ENCODE data around the gene HIGD1B.

Gene HIGD1B

GRCh38 chr17:44878627-44879221 is 31.0 kb downstream of the HIGD1B start:
- DNase-seq (ENCODE audit: low read depth in 2 of 2) = no peak

- DNase-seq (ENCODE audit: low read depth in 2 of 2) = no peak
These were observed 31.7 kb downstream of the HIGD1B start for GRCh38 chr17:44879376-44879775.

GRCh38 chr17:44880062-44880461 is 32.4 kb downstream of the HIGD1B start:
- DNase-seq (ENCODE audit: low read depth in 2 of 2) = no peak

DNA sequence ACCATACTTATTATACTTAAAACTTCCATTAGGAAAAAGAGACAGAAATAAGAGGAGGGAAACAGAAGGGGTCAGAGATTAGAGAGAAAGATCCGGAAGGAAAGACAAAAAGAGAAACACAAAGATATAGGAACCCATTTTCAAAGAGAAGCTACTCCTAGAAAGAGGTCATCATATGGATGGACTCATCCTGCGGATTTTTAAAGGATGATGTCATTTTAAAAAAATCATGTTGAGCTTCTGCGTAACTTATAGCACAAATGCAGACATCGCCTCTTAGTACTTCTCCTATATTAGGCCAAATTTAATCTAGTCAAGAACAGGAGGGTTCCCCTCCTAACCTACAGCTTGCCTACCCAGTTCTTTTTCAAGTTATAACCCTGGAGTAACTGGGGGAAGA is 33.5 kb downstream of the HIGD1B start:
- no peak for DNase-seq (ENCODE audit: low read depth in 2 of 2)

DNA sequence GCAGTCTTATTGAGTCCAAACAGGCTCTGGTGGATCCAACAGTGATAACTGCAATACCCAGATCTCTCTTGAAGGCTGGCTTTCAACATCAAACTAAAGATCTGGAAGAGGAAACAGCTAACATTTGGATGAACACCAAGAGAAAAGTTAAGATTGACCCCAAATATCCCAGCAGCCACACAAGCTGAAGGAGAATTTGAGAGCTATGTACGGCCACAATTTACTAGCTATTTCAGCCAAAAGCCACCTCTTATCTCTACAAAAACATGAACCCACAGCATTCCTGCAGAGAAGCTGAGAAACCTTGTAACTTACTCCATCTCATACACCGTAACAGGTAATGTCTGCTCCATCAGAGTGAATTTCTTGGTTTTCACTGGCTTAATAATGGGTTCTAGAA is 37.3 kb downstream of the HIGD1B start:
- no peak for DNase-seq (ENCODE audit: low read depth in 2 of 2)

DNA sequence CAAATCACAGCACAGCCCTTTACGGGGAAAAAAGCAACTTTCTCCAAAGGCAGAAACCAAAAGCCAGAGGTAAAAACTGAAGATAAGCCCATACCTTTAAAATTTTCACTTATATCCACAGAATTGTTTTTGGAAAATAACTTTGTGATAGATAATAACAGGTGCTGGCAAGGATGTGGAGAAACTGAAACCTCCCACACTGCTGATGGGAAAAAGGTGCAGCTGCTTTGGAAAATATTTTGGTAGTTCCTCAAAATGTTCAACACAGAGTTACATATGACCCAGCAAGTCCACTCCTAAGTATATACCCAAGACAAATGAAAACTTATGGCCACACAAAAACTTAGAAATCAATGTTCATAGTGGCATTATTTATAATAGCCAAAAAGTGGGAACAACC is 39.3 kb downstream of the HIGD1B start:
- DNase-seq (ENCODE audit: low read depth in 2 of 2) = no peak

DNA sequence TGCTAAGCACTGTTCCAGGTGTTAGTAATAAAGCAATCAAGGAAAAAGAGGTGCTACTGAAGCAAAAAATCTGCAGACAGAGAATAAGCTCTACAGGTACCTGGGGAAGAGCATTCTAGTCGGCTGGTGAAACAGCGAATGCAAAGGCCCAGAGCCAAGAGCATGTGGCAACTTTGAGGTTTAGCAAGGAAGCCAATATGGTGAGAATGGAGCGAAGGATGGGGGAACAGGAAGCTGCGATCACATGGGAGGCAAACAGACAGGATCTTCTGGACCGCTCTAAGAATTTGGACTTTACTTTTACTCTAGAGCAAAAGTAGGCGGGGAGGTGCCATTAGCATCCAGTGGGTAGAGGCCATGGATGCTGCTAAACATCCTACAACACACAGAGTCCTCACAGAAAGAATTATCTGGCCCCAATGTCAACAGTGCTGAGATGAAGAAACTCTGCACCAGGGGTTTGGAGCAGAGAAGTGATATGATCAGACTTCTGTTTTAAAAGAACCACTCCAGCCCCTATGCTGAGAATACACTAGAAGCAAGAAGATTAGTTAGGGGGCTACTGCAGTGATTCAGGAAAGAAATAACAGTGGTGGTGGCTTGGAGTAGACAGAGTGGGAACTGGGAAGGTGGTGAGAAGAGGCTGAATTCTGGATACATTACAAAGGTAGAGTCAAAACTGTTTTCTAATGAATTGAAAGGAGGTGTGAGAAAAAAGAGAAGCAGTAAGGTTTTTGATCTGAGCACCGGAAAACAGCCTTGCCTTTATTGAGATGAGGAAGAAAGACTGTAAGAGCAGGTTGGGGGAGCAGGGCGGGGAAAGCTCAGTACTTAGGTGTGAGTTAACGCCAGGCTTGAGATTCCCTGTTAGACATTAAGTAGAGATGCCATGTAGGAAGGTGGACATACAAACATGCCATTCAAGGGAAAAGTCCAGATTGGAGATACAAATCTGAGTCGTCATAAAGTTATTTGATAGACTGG is 40.6 kb downstream of the HIGD1B start:
- no peak for DNase-seq (ENCODE audit: low read depth in 2 of 2)

GRCh38 chr17:44889003-44889402 is 41.3 kb downstream of the HIGD1B start:
- no peak for DNase-seq (ENCODE audit: low read depth in 2 of 2)

DNA sequence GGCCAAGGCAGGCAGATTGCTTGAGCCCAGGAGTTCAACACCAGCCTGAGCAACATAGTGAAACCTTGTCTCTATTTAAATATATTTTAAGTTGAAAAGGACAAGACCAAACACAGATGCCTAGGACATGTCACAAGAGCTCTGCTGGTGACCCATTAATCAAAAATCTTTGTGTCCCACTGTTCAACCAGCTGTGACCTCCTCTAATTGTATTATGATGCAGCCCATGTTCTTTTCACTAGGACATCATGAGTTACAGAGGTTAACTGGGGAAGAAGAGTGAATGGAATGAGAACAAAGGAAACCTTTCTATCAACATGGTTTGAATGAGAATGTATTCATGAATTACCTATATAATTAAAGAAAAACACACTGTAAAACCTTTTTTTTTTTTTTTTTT is 44.6 kb downstream of the HIGD1B start:
- no peak for DNase-seq (ENCODE audit: low read depth in 2 of 2)

GRCh38 chr17:44894642-44895041 is 47.0 kb downstream of the HIGD1B start:
- no peak for DNase-seq (ENCODE audit: low read depth in 2 of 2)

DNA sequence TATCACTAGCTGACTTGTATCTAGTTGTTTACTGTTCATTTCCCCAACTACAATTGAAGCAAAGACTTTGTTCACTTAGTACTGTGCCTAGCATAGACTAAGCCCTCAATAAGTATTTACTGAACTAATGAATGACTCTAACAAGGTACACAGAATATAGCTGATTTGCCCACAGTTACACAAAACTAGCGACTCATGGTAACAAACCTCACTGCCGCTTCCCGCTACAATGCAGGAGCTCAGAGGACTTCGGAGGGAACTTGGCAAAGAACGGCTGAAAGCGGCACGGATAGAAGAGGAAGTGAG is 51.0 kb downstream of the HIGD1B start:
- no peak for DNase-seq (ENCODE audit: low read depth in 2 of 2)

DNA sequence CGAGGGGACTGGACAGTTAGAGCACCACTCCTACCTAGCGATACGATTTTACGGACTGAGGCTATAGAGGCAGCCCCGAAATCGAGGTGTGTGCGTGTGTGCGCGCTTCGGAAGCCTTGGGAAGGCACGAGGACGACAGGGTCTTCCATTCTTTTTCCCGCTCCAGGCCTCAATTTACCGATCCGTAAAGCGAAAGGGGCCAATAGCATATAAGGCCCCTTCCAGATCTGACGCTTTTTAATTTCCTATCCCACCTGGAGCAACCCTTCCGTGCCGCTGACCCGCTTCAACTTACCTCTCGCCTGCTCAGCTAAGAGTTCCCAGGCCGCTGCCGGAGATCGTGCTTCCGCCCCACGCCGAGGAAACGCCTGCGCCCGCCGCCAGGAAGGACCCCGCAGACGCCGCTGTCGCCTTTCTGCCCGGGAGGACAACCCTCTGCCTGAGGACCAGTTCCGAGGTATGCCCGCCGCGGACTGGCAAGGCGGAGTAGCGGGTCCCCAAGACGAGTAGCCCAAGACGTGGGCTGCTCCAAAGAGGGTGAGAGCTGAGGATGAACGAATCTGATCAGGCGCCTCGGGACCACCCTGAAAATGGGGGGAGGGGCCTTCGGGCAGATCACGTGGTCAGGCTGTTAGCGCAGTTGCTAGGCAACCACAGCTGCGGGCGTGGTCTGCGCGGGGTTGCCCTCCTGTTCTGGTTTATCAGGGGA is 51.5 kb downstream of the HIGD1B start, which contains the start of gene EFTUD2:
TSS of gene EFTUD2 (minus strand) at position 372 of the 709 bp plus-strand sequence. CDS start 4,924 bp downstream, outside the sequence.
- DNase-seq (ENCODE audit: low read depth in 2 of 2) = peak; percentile 71 to 74

All from fibroblast of skin of left quadriceps (primary cell).